Epidermal melanocyte (primary cell): ENCODE measurements around the gene PKD1.

Source experiments
- DNase-seq: peaks from one replicate; pipeline ENCODE4 v3.0.0; 2011; ENCODE audit warnings: low spot score; ENCODE audit not compliant: insufficient read length

PKD1 gene

GRCh38 chr16:2077016-2077415, 58.7 kb downstream of the PKD1 start:
- DNase-seq = no peak

GRCh38 chr16:2076072-2076865, 59.4 kb downstream of the PKD1 start:
- no peak for DNase-seq

GRCh38 chr16:2075631-2076030, 60.1 kb downstream of the PKD1 start:
- DNase-seq = no peak

DNA sequence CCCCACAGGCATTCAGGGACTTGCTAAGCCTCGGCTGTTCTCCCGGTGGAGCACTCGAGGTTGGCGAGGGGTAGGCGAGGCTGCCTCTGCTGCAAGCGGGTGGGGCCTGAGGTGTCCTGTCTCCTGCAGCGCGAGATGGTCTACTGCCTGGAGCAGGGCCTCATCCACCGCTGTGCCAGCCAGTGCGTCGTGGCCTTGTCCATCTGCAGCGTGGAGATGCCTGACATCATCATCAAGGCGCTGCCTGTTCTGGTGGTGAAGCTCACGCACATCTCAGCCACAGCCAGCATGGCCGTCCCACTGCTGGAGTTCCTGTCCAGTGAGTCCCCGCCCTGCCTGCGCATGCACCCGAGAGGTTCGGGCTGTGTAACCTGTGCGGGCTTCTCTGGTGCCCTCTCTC, 61.6 kb downstream of the PKD1 start:
- DNase-seq = no peak

DNA sequence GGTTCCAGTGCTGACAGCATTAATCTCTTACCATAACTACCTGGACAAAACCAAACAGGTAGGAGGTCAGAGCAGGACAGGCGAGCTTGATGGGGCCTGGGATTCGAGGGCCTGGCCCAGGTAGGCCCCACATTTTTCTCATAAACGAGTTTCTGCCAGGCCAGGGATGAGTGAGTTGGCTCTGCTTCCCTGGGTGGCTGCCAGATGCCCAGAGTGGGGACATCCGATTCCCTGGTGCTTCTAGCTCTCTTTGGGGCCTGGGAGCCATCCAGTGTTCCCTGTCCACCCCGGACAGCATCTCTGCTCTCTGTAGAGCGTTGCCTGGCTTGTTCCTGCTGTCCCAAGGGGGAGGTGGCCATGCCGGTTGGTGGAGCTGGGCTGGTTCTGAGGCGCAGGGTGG, 62.8 kb downstream of the PKD1 start:
- DNase-seq = no peak

DNA sequence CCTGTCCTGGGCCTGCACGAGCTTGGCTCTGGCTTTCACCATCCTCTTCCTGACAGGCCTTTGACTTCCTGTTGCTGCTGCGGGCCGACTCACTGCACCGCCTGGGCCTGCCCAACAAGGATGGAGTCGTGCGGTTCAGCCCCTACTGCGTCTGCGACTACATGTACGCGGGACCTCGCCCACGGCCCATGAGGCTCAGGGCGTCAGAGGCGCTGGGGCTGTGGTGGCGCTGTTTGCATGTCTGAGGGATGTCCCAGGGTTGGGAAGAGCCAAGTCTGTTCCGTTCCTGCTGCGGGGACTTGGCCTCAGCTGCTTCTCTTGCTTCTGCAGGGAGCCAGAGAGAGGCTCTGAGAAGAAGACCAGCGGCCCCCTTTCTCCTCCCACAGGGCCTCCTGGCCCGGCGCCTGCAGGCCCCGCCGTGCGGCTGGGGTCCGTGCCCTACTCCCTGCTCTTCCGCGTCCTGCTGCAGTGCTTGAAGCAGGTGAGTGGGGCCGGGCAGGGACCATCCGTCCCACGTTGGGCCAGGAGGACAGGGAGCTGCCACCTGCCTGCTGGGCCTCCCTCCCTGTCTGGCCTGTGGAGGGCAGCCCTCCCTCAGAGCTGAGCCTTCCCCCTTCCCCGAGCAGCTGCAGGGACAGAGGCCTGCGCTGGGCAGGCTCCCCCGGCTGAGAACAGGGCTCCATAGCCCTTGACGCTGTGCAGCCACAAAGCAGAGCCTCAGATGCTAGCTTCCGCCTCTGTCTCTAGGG, 64.1 kb downstream of the PKD1 start:
- no peak for DNase-seq

DNA sequence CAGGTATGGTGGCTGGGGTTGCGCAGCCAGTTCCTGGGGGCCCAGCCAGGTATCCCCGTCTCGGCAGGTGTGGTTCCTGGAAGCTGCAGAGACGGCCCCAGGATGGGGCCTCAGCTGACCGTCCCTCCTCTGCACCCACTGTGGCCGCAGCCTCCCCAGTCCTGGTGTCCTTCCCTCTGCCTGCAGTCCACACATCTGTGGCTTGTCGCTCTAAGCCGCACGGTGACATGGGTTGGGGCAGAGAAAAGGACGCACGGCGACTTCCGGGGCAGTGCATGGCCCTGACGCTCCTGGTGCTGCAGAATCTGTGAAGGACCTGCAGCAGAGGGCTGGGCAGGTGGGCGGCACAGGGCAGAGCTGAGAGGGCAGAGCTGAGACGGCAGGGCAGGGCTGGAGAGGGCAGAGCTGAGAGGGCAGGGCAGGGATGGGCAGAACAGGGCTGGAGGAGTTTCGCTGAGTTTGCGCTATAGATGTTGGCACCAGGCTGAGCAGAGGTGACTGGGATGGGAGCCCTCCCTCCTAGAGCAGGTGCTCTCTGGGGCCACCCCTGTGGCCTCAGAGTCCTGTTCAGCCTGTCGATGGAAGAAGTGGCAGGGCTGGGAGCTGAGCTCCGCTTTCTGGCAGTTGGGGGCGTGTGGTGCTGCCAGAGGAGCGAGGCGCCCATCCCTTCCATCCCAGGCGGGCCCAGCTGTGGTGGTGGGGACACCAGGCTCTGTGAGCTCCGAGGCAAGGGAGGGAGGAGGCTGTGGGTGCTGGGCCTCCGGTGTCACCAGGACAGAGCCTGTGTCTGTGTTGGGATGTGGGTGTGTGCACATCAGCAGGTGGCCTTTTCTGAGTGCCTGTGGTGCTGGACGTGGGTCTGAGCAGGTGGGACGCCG, 64.9 kb downstream of the PKD1 start:
- no peak for DNase-seq

DNA sequence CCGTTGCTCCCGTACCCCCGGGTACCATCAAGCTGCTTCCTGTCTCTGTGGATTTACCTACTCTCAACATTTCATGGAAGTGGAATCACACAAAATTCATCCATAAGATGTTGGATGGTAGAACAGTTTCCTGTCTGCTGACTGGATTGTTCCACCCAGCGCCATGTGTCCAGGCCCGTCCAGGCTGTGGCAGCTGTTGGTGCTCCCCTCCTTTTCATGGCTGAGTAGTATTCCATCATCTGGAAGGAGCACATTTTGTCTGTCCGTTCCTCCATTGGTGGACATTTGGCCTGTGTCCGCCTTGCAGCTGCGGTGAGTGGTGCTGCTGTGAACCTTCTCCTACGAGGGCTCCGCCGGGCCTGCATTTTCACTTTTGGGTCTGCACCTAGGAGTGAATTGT, 69.6 kb downstream of the PKD1 start:
- no peak for DNase-seq

- no peak for DNase-seq
These were observed 71.2 kb downstream of the PKD1 start for GRCh38 chr16:2064368-2064945.

DNA sequence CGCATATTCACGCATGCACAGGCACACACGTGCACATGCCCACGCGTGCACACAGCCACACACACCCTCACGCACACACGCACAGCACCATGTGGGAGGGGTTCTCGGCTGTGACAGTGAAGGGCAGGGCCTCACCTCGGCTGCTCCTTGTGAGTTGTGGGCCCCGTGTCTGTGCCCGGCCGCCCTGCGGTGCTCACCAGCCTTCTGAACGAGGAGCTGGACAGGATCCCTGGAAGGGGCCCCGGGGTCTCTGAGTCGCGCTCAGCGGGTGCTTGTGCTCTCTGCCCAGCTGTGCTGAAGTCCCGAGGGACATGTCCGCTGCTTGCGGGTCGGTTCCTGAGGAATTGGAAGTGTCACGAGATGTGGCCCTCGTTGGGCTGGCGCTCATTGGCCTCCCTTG, 71.8 kb downstream of the PKD1 start:
- no peak for DNase-seq

DNA sequence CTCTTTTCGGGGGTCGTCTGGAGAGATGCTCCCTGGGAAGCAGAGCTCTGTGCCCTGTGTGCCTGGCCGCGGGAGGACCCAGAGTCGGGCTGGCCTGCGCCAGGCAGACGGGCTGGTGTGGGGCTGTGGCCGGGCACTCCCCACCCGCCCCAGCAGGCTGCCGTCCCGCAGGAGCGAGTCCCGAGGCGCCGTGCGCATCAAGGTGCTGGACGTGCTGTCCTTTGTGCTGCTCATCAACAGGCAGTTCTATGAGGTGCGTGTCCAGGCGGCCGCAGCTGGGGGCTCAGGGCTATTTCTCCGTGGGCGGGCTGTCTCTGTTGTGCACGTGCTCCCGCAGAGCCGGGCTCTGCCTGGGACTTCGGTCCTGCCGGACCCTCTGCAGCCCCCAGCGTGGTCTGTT, 72.9 kb downstream of the PKD1 start:
- no peak for DNase-seq

- no peak for DNase-seq
These were observed 74.2 kb downstream of the PKD1 start for GRCh38 chr16:2061526-2061925.

DNA sequence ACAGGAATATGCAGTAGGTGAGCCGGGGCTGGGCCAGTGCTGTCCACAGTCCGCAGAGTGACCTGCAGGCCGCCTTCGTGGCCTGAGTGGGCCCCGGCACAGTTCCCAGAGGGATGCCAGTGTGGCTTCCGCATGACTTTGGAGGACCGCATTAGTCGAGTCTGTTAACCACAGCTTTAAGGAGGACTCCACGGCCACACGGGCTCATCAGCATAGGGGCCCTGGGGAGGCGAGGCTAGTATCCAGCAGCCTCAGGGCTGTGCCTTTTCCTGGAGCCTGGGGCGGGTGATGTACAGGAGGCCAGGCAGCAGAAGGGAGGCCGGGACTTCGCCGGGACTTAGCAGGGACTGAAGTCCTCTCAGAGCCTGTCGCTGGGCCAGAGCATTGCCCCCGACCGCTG, 74.7 kb downstream of the PKD1 start:
- DNase-seq = no peak

DNA sequence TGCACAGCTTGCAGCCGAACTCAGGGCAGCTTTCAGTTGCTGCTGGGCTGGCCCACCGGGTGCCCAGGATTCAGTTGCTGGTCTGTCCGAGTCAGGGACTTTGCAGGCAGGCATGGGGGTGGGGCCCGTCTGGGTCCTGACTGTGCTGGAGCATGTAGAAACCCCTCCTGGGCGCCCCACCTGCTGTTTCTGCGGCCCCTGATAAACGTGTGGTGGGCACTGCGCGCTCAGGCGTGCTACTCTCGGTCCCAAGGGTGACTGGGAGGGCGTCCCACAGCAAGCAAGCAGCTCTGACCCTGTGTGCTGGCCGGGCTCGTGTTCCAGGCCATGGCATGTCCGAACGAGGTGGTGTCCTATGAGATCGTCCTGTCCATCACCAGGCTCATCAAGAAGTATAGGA, 75.4 kb downstream of the PKD1 start:
- no peak for DNase-seq

GRCh38 chr16:2058872-2059271, 76.8 kb downstream of the PKD1 start:
- no peak for DNase-seq

GRCh38 chr16:2058420-2058819, 77.3 kb downstream of the PKD1 start:
- DNase-seq = no peak

- DNase-seq = no peak
These were observed 78.3 kb downstream of the PKD1 start for GRCh38 chr16:2057438-2057837.

DNA sequence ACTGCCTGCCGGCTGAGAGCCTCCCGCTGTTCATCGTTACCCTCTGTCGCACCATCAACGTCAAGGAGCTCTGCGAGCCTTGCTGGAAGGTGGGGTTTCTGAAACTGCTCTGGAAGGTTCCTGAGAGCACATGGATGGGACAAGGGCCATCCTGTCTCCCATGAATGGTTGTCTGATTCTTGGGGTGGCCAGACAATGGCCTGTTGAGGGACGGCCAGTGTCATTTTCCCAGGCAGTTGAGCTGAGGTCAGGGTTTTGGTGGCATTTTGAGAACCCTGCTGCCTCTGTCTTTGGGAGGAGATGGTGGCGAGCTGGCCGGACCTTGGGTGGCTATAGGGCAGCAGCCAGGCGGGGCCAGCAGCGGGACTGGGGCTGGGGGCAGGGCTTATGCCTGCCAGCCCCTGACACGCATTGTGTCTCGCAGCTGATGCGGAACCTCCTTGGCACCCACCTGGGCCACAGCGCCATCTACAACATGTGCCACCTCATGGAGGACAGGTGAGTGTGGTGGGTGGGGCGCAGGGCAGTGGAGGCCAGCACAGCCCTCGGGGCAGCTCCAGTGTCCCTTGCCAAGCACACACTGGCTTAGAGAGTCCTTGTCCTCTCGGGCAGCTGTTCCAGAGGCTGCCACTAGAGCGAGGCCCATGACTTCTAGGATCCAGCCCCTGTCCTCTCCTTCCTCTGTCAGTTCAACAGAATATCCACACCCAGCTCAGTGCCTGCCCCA, 78.9 kb downstream of the PKD1 start:
- no peak for DNase-seq

DNA sequence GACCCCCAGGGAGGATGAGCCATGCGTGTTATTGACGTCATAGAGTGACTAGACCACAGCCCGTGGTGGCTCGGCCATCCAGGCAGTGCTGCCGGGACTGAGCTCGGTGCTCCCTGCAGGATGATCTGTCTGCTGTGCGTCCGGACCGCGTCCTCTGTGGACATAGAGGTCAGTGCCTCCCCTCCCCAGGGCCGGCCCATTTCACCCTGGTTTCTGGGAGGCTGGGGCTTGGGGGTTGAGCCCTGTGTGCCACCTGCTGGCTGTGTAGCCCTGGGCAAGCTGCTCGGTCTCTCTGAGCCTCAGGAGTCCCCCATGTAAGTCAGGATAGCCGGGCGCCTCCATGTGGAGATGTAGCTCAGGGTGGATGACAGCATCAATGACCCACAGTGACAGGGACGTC, 79.6 kb downstream of the PKD1 start:
- DNase-seq = no peak

GRCh38 chr16:2054543-2055245, 81.0 kb downstream of the PKD1 start:
- no peak for DNase-seq
